AG04449 (cell line): ENCODE measurements around the gene KCND2.

Experiments
- CTCF ChIA-PET: fragments of 350-600 bp; formaldehyde crosslinking; extraction: SDS; loops from one replicate; lab custom pipeline; 2021; ENCODE audit warnings: antibody characterized with exemption; lab: Yijun Ruan, JAX
- POLR2A ChIA-PET: fragments of 400-600, 350-600 bp; formaldehyde crosslinking; extraction: SDS; loops from one replicate; lab custom pipeline; 2020; ENCODE audit warnings: antibody characterized with exemption, inconsistent platforms; lab: Yijun Ruan, JAX
- DNase-seq: peaks from one replicate; pipeline ENCODE4 v3.0.0-alpha.2; 2010; ENCODE audit warnings: low read depth, low spot score
- H3K4me3 ChIP-seq: 2 replicates; pipeline ENCODE4 v1.5.1; 2011; ENCODE audit warnings: low read depth, mild to moderate bottlenecking, control low read depth, low read length
- TF ChIP-seq, protein P1 (sequence below): IDR thresholded peaks from one replicate; pipeline ENCODE4 v1.5.1; 2011; ENCODE audit warnings: mild to moderate bottlenecking, moderate library complexity, low read length, control low read depth, inconsistent platforms; ENCODE audit not compliant: insufficient read depth; ENCODE audit errors: missing control alignments

KCND2 gene

GRCh38 chr7:120521761-120522737 is 249.1 kb downstream of the KCND2 start:
- no peak for DNase-seq
- ChIA-PET POLR2A (no interaction called here), CTCF (no interaction called here)
- H3K4me3 ChIP-seq = no peak overlapping the region
- TF ChIP-seq, protein P1, sequence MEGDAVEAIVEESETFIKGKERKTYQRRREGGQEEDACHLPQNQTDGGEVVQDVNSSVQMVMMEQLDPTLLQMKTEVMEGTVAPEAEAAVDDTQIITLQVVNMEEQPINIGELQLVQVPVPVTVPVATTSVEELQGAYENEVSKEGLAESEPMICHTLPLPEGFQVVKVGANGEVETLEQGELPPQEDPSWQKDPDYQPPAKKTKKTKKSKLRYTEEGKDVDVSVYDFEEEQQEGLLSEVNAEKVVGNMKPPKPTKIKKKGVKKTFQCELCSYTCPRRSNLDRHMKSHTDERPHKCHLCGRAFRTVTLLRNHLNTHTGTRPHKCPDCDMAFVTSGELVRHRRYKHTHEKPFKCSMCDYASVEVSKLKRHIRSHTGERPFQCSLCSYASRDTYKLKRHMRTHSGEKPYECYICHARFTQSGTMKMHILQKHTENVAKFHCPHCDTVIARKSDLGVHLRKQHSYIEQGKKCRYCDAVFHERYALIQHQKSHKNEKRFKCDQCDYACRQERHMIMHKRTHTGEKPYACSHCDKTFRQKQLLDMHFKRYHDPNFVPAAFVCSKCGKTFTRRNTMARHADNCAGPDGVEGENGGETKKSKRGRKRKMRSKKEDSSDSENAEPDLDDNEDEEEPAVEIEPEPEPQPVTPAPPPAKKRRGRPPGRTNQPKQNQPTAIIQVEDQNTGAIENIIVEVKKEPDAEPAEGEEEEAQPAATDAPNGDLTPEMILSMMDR = no peak

- CTCF ChIA-PET = no interaction called here
- no peak for DNase-seq
- H3K4me3 ChIP-seq = no peak overlapping the region
- TF ChIP-seq, protein P1 = no peak
- POLR2A ChIA-PET = no interaction called here
Measured at GRCh38 chr7:120523985-120524384, 251.0 kb downstream of the KCND2 start.

GRCh38 chr7:120526902-120527509 is 254.0 kb downstream of the KCND2 start:
- TF ChIP-seq, protein P1 = no peak
- DNase-seq = no peak
- H3K4me3 ChIP-seq = no peak overlapping the region
- ChIA-PET POLR2A (no interaction called here), CTCF (no interaction called here)

DNA sequence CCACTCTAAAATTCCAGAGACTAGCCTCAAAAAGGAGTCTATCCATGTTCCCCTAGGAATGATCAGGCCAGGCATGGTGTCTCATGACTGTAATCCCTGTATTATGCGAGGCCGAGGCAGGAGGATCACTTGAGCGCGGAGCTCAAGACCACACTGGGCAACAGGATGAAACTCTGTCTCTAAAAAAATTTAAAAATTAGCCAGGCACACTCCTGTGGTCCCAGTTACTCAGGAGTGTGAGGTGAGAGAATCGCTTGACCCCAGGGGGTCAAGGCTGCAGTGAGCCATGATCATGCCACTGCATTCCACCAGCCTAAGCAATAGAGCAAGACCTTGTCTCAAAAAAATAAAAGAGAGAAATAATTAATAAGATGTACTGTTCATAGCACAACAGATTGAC is 256.8 kb downstream of the KCND2 start:
- H3K4me3 ChIP-seq = no peak overlapping the region
- DNase-seq = no peak
- TF ChIP-seq, protein P1 = no peak
- ChIA-PET POLR2A (no interaction called here), CTCF (interaction anchor here (0.9 to 1.4 kb wide), 2 partner anchors 9 to 25 kb away, joined by 3 read pairs; no protein-coding TSS in a partner anchor)

DNA sequence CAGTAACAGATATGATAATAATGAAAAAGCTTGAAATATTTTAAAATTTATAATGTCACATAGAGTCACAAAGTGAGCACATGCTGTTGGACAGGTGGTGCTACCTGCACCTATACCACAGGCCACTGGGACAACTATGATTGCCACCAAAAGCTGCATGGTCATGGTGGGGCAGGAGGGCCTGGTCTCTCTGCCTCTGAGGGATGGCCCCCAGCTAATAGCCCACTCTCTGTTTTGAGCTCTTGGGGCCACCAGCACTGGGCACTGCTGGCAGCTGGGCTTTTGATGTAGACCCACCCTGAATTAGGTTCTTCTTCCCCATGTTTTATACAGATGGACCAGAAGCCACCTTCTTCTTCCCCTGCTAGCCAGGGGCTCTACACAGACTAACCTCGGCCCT is 265.4 kb downstream of the KCND2 start:
- POLR2A ChIA-PET = no interaction called here

More for the DNA sequence above, 265.4 kb downstream of the KCND2 start:
- CTCF ChIA-PET = interaction anchor here (1.4 to 1.6 kb wide), 2 partner anchors 8 to 23 kb away, joined by 3 read pairs; no protein-coding TSS in a partner anchor
- TF ChIP-seq, protein P1 = no peak
- H3K4me3 ChIP-seq = no peak overlapping the region
- no peak for DNase-seq
